Esophagus squamous epithelium (tissue), 5 donors: ENCODE data around the gene CLMP. TPM values are rescaled to one million over a fixed set of nuclear protein-coding genes. Genes with fewer than 3 reads are reported as not detected.

Experiments
- DNase-seq: peaks from one replicate; lab custom pipeline; 2025; lab: John Stamatoyannopoulos, UW
- H3K27ac ChIP-seq, 4 donors: fragments of 200-600 bp; sonication (generic); one replicate each; pipeline ENCODE4 v1.5.1; 2016 to 2019; ENCODE audit warnings: mild to moderate bottlenecking in 1 of 4
- H3K27me3 ChIP-seq, 4 donors: fragments of 200-600 bp; sonication (generic); 1 replicate in 3 of 4; 2 replicates in 1 of 4; pipeline versions ENCODE4 v1.5.1 to v1.6.0; 2017 to 2021; ENCODE audit warnings: antibody characterized with exemption in 1 of 4
- H3K36me3 ChIP-seq, 3 donors: fragments of 200-600 bp; sonication (generic); one replicate each; pipeline ENCODE4 v1.5.1; 2016 to 2019
- H3K4me1 ChIP-seq, 3 donors: fragments of 200-600 bp; sonication (generic); one replicate each; pipeline ENCODE4 v1.5.1; 2017 to 2019
- H3K4me3 ChIP-seq, 4 donors: fragments of 200-600 bp; sonication (generic); 1 replicate in 3 of 4; 2 replicates in 1 of 4; pipeline ENCODE4 v1.5.1; 2016 to 2019; ENCODE audit warnings: mild to moderate bottlenecking in 2 of 4, moderate library complexity in 1 of 4
- H3K9me3 ChIP-seq, 3 donors: fragments of 200-600 bp; sonication (generic); one replicate each; pipeline ENCODE4 v1.5.1; 2016 to 2019
- CTCF ChIP-seq, 6 experiments: fragments of 450-650 bp in 4 of 6; fragments of 200-600 bp in 2 of 6; sonication (generic) in 2 of 6; IDR thresholded peaks; one replicate each; pipeline ENCODE4 v1.5.1; 2016 to 2019; ENCODE audit warnings: antibody characterized with exemption in 6 of 6, mild to moderate bottlenecking in 4 of 6, moderate library complexity in 4 of 6
- POLR2A ChIP-seq, 4 donors: fragments of 450-650 bp; IDR thresholded peaks; one replicate each; pipeline ENCODE4 v1.6.1; 2017; ENCODE audit warnings: antibody characterized with exemption in 4 of 4, mild to moderate bottlenecking in 4 of 4, moderate library complexity in 3 of 4
- WGBS, 2 donors: methylation state at CpG; one replicate each; pipeline ENCODE4 v1.1.5; 2018; 5-methylcytosine and 5-hydroxymethylcytosine counted together
- intact Hi-C: fragments of 100-400 bp; cut with DNase I; formaldehyde crosslinking; loops from one replicate; pipeline ENCODE4 v1.15.0; 2022
- total RNA-seq, 4 donors: library from RNA; depleted of rRNA; stranded (reverse); fragments of >200 nt; gene quantifications; one replicate each; pipeline ENCODE4 v1.1.0, GENCODE V29; 2016
- donor health status: DM: yes; HTN: yes; CAD: no.

The CLMP gene
- total RNA-seq, 4 donors from 2014 or later: 4.8 to 47.9 (median 15.2) TPM

- Histone ChIP-seq H3K27me3 (no peaks in the 10 kb centered on the region), H3K4me3 (no peak overlapping the region), H3K27ac (no peak overlapping the region), H3K36me3 (no peaks in the 10 kb centered on the region), H3K4me1 (no peaks in the 10 kb centered on the region), H3K9me3 (no peaks in the 10 kb centered on the region)
- 77 to 89% methylated on average over 5 of the region's 5 CpGs for WGBS, 2 donors
- no peak for DNase-seq
- intact Hi-C loops: no loop called here
- TF ChIP-seq POLR2A (IDR thresholded peaks at IDR 0.05) (no peak), CTCF (IDR thresholded peaks at IDR 0.05) (no peak)
Measured at GRCh38 chr11:123046473-123047259, 148.4 kb downstream of the CLMP start.

GRCh38 chr11:123045101-123045500 is 149.9 kb downstream of the CLMP start:
- Histone ChIP-seq H3K4me3 (no peak overlapping the region), H3K9me3 (no peaks in the 10 kb centered on the region), H3K27me3 (no peaks in the 10 kb centered on the region), H3K27ac (no peak overlapping the region), H3K36me3 (no peaks in the 10 kb centered on the region), H3K4me1 (no peaks in the 10 kb centered on the region)
- TF ChIP-seq POLR2A (IDR thresholded peaks at IDR 0.05): no peak
- TF ChIP-seq CTCF (IDR thresholded peaks at IDR 0.05): no peak
- intact Hi-C loops: no loop called here
- no peak for DNase-seq
- WGBS, 2 donors: 100% methylated on average over 1 of the region's 1 CpG

DNA sequence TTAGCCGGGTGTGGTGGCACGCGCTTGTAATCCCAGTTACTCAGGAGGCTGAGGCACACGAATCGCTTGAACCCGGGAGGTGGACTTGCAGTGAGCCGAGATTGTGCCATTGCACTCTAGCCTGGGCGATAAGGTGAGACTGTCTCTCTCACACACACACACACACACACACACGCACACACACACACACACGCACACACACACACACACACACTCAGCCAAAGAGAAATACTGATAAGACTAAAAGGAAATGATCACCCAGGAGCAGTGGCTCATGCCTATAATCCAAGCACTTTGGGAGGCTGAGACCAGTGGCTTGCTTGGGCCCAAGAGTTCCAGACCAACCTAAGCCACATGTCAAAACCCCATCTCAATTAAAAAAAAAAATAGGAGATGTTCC is 153.9 kb downstream of the CLMP start:
- intact Hi-C loops: no loop called here
- TF ChIP-seq CTCF (IDR thresholded peaks at IDR 0.05) (no peak), POLR2A (IDR thresholded peaks at IDR 0.05) (no peak)
- WGBS, 2 donors: 94% methylated on average over 5 to 9 of the region's 10 CpGs
- no peak for DNase-seq
- no peaks in the 10 kb centered on the region for H3K9me3 ChIP-seq
- no peaks in the 10 kb centered on the region for H3K4me1 ChIP-seq
- no peak overlapping the region for H3K27ac ChIP-seq
- H3K36me3 ChIP-seq: no peaks in the 10 kb centered on the region
- H3K27me3 ChIP-seq: no peaks in the 10 kb centered on the region
- H3K4me3 ChIP-seq: no peak overlapping the region

DNA sequence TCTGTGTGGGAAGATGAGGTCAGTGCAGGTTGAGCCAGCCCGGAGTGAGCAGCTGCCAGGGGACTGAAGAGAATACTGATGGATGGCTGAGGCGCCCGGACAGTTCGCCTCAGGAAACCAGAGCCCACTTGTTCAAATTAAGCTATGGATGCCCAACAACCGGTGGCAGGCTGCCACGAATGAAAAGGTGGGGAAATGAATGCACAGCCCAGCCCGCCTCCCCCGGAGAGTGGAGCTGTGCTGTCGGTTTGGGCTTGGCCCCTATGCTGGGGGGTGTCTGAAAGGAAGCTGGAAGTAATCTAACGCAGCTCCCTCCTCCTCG is 155.0 kb downstream of the CLMP start:
- intact Hi-C loops: no loop called here
- H3K27ac ChIP-seq: no peak overlapping the region
- no peak overlapping the region for H3K4me3 ChIP-seq
- no peaks in the 10 kb centered on the region for H3K4me1 ChIP-seq
- WGBS, 2 donors: 32 to 72% methylated on average over 11 of the region's 11 CpGs
- DNase-seq: no peak
- no peaks in the 10 kb centered on the region for H3K27me3 ChIP-seq
- H3K36me3 ChIP-seq: no peaks in the 10 kb centered on the region
- TF ChIP-seq POLR2A (IDR thresholded peaks at IDR 0.05) (no peak), CTCF (IDR thresholded peaks at IDR 0.05) (no peak)
- no peaks in the 10 kb centered on the region for H3K9me3 ChIP-seq

- TF ChIP-seq POLR2A (IDR thresholded peaks at IDR 0.05) (no peak), CTCF (IDR thresholded peaks at IDR 0.05) (no peak)
- Histone ChIP-seq H3K4me3 (no peak overlapping the region), H3K27ac (no peak overlapping the region), H3K27me3 (no peaks in the 10 kb centered on the region), H3K9me3 (no peaks in the 10 kb centered on the region), H3K36me3 (no peaks in the 10 kb centered on the region), H3K4me1 (no peaks in the 10 kb centered on the region)
- no peak for DNase-seq
- intact Hi-C loops: no loop called here
- WGBS, 2 donors: 63 to 79% methylated on average over 10 of the region's 10 CpGs
Measured at GRCh38 chr11:123035831-123036230, 159.2 kb downstream of the CLMP start.
